Jurkat, Clone E6-1 (cell line): Measurements from ENCODE around the gene AURKAIP1.

Experiments
- DNase-seq: peaks from one replicate; pipeline ENCODE4 v3.0.0-alpha.2; 2011; ENCODE audit warnings: low read depth, low spot score
- H3K4me3 ChIP-seq: 2 replicates; pipeline ENCODE4 v1.5.1; 2011; ENCODE audit warnings: mild to moderate bottlenecking, low read length, control low read depth, moderate library complexity

AURKAIP1 gene

GRCh38 chr1:1353389-1354151, 21.4 kb downstream of the AURKAIP1 start:
- no peak overlapping the region for H3K4me3 ChIP-seq
- DNase-seq, result no peak

- no peak for DNase-seq
- H3K4me3 ChIP-seq, result no peak overlapping the region
These were observed 22.1 kb downstream of the AURKAIP1 start for GRCh38 chr1:1352786-1353388.

GRCh38 chr1:1351511-1352427, 23.2 kb downstream of the AURKAIP1 start:
- no peak for DNase-seq
- H3K4me3 ChIP-seq, result no peak overlapping the region

- peak within 1 kb of the TSS; percentile 70 for H3K4me3 ChIP-seq
- no peak for DNase-seq
These were observed 25.6 kb downstream of the AURKAIP1 start, which contains the start of gene DVL1 for GRCh38 chr1:1349256-1350012. Gene DVL1, minus strand, starts transcription at chr1:1349418. Its CDS starts 353 bp downstream, at chr1:1349065.

- no peak for DNase-seq
- peak overlapping the region; percentile 70 for H3K4me3 ChIP-seq
These were observed 26.4 kb downstream of the AURKAIP1 start for GRCh38 chr1:1348420-1349255.

GRCh38 chr1:1347663-1348419, 27.2 kb downstream of the AURKAIP1 start:
- no peak for DNase-seq

GRCh38 chr1:1347026-1347595, 27.9 kb downstream of the AURKAIP1 start:
- H3K4me3 ChIP-seq, result no peak overlapping the region
- no peak for DNase-seq

More at GRCh38 chr1:1347663-1348419, 27.2 kb downstream of the AURKAIP1 start:
- H3K4me3 ChIP-seq, result peak overlapping the region; percentile 70

GRCh38 chr1:1346501-1346890, 28.5 kb downstream of the AURKAIP1 start:
- no peak overlapping the region for H3K4me3 ChIP-seq
- no peak for DNase-seq

GRCh38 chr1:1345860-1346500, 29.0 kb downstream of the AURKAIP1 start:
- no peak overlapping the region for H3K4me3 ChIP-seq
- no peak for DNase-seq

- H3K4me3 ChIP-seq, result no peak overlapping the region
- DNase-seq, result no peak
These were observed 29.6 kb downstream of the AURKAIP1 start for GRCh38 chr1:1345384-1345783.

- no peak overlapping the region for H3K4me3 ChIP-seq
- DNase-seq, result no peak
These were observed 30.2 kb downstream of the AURKAIP1 start for GRCh38 chr1:1344655-1345361.

- no peak overlapping the region for H3K4me3 ChIP-seq
- no peak for DNase-seq
These were observed 31.1 kb downstream of the AURKAIP1 start for GRCh38 chr1:1343811-1344421.

GRCh38 chr1:1342584-1343115, 32.4 kb downstream of the AURKAIP1 start:
- no peak overlapping the region for H3K4me3 ChIP-seq
- no peak for DNase-seq

- DNase-seq, result no peak
- H3K4me3 ChIP-seq, result no peak overlapping the region
These were observed 32.9 kb downstream of the AURKAIP1 start for GRCh38 chr1:1342061-1342562.

- no peak for DNase-seq
- no peak overlapping the region for H3K4me3 ChIP-seq
These were observed 33.4 kb downstream of the AURKAIP1 start for GRCh38 chr1:1341549-1342021.
